Adrenal gland (tissue), 12 donors: ENCODE results near the gene SLC15A1. TPM values are rescaled to one million over a fixed set of nuclear protein-coding genes. Genes with fewer than 3 reads are reported as not detected.

Source experiments
- DNase-seq, 7 donors: peaks; one replicate each; pipeline ENCODE4 v3.0.0-alpha.2; 2019 to 2020
- H3K27ac ChIP-seq, 5 donors: fragments of 200-600 bp; sonication (generic) in 4 of 5; 1 replicate in 3 of 5; 2 replicates in 2 of 5; pipeline versions ENCODE4 v1.5.1 to v1.8.0; 2016 to 2020; ENCODE audit warnings: mild to moderate bottlenecking in 1 of 5
- H3K27me3 ChIP-seq: fragments of 200-600 bp; 2 replicates; pipeline ENCODE4 v1.8.0; 2021
- H3K36me3 ChIP-seq, 2 donors: fragments of 200-600 bp; replicated peaks in 1 of 2; 1 replicate in 1 of 2; 2 replicates in 1 of 2; pipeline versions ENCODE4 v1.5.1 to v1.8.0; 2018 to 2022
- H3K4me1 ChIP-seq, 2 donors: fragments of 200-600 bp; replicated peaks in 1 of 2; 1 replicate in 1 of 2; 2 replicates in 1 of 2; pipeline versions ENCODE4 v1.5.1 to v1.8.0; 2018 to 2021
- H3K4me3 ChIP-seq, 4 donors: fragments of 200-600 bp; sonication (generic) in 3 of 4; one replicate each; pipeline ENCODE4 v1.5.1; 2016 to 2018
- H3K9me3 ChIP-seq, 3 donors: fragments of 200-600 bp; sonication (generic) in 1 of 3; replicated peaks in 1 of 3; 1 replicate in 2 of 3; 2 replicates in 1 of 3; pipeline versions ENCODE4 v1.5.1 to v1.8.0; 2016 to 2021
- POLR2A ChIP-seq, 2 donors: fragments of 450-650 bp; IDR thresholded peaks; one replicate each; pipeline ENCODE4 v1.6.1; 2017; ENCODE audit warnings: antibody characterized with exemption in 2 of 2, mild to moderate bottlenecking in 2 of 2, moderate library complexity in 1 of 2
- WGBS, 4 donors: extraction: QIAGEN DNeasy Blood & Tissue Kit in 2 of 4; methylation state at CpG; one replicate each; pipeline versions ENCODE4 v1.1.5 to v1.1.7; 2013 to 2017; 5-methylcytosine and 5-hydroxymethylcytosine counted together
- intact Hi-C, 2 donors: fragments of 100-400 bp; cut with DNase I; formaldehyde crosslinking; loops; one replicate each; pipeline versions ENCODE4 v1.14.1 to v1.15.0; 2022 to 2023
- polyA plus RNA-seq, 3 donors: library from polyadenylated mRNA; stranded (reverse); fragments of 200-250 nt in 2 of 3; fragments of 350-450 nt in 1 of 3; fragmentation: Illumina TruSeq in 1 of 3; extraction: RNeasy Lipid Tissue Mini Kit (QIAGEN cat#74804) in 1 of 3; gene quantifications; one replicate each; pipeline ENCODE4 v1.2.3, GENCODE V29; 2013 to 2014
- total RNA-seq, 9 donors: library from RNA; depleted of rRNA in 4 of 9; stranded (reverse); fragments of >200 nt in 4 of 9; fragments of 120-200 nt in 1 of 9; fragmentation: NEBNext Ultra II Directional in 1 of 9; extraction: Animal tissue kit (Norgen Biotek cat#: 25700) in 1 of 9; gene quantifications; one replicate each; pipeline versions ENCODE4 v1.1.0 to v1.2.4, GENCODE V29; 2013 to 2023
- TF ChIP-seq, protein P1 (sequence below), 6 experiments: fragments of 450-650 bp in 4 of 6; fragments of 200-600 bp in 2 of 6; sonication (generic) in 1 of 6; IDR thresholded peaks; 1 replicate in 5 of 6; 2 replicates in 1 of 6; pipeline versions ENCODE4 v1.5.1 to v1.8.0; 2016 to 2021; ENCODE audit warnings: antibody characterized with exemption in 6 of 6, mild to moderate bottlenecking in 2 of 6, moderate library complexity in 1 of 6
- donor health status: healthy with polysubstance abuse.
- donor health status: Bipolar disorder and iron deficiency.
- donor health status: DM: yes; HTN: yes; CAD: no.
- donor health status: DM: no; HTN: no; CAD: no.
- donor health status: DM: no; HTN: no; CAD: no.
- donor health status: DM: yes; HTN: yes; CAD: no.

SLC15A1 gene
- total and polyA plus RNA-seq, 12 donors = 0.06 to 0.17 (median 0.07) TPM; not detected in 8

DNA sequence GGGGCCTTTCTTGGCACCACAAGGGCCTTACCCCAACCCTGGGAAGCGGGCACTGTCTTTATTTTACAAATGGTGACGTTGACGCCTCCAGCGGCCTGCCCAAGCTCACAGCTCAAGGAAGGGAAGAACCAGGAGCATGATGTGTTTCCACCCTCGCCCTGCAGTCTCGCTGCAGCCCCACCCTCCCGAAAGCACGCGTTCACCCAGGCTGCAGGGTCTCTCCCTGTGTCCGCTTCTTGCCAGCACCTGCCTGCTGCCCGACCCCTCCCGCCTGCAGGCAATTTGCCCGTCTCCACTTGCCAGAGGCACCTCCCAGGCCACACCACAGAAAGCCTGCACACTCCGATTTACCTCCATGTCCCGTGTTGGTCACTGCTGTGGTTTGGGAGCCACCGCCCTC, 76.6 kb downstream of the SLC15A1 start:
- Histone ChIP-seq H3K9me3 (no peaks in the 10 kb centered on the region), H3K4me3 (no peak overlapping the region), H3K27me3 (no peaks in the 10 kb centered on the region), H3K4me1 (peaks cover 0 to 3% of the 10 kb centered on the region in 2 donors), H3K36me3 (no peaks in the 10 kb centered on the region), H3K27ac (no peak overlapping the region)
- intact Hi-C loops = loop anchor here in 1 of 2 donors (10.0 kb wide), 1 partner anchor 821 kb away; no protein-coding TSS in a partner anchor
- WGBS, 4 donors = 61 to 93% (median 91%) methylated on average over 7 to 16 of the region's 16 CpGs
- TF ChIP-seq, protein P1, sequence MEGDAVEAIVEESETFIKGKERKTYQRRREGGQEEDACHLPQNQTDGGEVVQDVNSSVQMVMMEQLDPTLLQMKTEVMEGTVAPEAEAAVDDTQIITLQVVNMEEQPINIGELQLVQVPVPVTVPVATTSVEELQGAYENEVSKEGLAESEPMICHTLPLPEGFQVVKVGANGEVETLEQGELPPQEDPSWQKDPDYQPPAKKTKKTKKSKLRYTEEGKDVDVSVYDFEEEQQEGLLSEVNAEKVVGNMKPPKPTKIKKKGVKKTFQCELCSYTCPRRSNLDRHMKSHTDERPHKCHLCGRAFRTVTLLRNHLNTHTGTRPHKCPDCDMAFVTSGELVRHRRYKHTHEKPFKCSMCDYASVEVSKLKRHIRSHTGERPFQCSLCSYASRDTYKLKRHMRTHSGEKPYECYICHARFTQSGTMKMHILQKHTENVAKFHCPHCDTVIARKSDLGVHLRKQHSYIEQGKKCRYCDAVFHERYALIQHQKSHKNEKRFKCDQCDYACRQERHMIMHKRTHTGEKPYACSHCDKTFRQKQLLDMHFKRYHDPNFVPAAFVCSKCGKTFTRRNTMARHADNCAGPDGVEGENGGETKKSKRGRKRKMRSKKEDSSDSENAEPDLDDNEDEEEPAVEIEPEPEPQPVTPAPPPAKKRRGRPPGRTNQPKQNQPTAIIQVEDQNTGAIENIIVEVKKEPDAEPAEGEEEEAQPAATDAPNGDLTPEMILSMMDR (IDR thresholded peaks at IDR 0.05) = no peak
- no peak for TF ChIP-seq POLR2A (IDR thresholded peaks at IDR 0.05)
- no peak for DNase-seq

DNA sequence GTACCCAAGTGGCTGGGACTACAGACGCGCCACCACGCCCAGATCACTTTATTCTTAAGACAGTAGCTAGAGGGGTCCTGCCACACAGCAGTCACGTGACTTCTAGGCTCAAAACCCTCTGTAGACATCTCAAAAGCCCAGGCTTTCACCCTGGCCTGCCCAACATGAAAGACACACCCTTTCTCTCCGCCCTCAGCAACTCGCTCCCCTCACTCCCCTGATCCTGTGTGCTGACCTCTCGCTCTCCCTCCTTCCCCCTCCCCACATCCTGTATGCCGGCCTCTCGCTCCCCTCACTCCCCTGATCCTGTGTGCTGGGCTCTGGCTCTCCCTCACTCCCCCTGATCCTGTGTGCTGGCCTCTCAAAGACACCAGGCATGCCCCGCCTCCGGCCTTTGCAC, 77.4 kb downstream of the SLC15A1 start:
- no peak for DNase-seq
- Histone ChIP-seq H3K4me1 (peaks cover 0 to 3% of the 10 kb centered on the region in 2 donors), H3K9me3 (no peaks in the 10 kb centered on the region), H3K4me3 (no peak overlapping the region), H3K27ac (no peak overlapping the region), H3K36me3 (no peaks in the 10 kb centered on the region), H3K27me3 (no peaks in the 10 kb centered on the region)
- TF ChIP-seq, protein P1 (IDR thresholded peaks at IDR 0.05) = no peak
- TF ChIP-seq POLR2A (IDR thresholded peaks at IDR 0.05) = no peak
- 85 to 87% (median 85%) methylated on average over 11 of the region's 11 CpGs for WGBS, 4 donors
- intact Hi-C loops = loop anchor here in 1 of 2 donors (10.0 kb wide), 1 partner anchor 820 kb away; no protein-coding TSS in a partner anchor

DNA sequence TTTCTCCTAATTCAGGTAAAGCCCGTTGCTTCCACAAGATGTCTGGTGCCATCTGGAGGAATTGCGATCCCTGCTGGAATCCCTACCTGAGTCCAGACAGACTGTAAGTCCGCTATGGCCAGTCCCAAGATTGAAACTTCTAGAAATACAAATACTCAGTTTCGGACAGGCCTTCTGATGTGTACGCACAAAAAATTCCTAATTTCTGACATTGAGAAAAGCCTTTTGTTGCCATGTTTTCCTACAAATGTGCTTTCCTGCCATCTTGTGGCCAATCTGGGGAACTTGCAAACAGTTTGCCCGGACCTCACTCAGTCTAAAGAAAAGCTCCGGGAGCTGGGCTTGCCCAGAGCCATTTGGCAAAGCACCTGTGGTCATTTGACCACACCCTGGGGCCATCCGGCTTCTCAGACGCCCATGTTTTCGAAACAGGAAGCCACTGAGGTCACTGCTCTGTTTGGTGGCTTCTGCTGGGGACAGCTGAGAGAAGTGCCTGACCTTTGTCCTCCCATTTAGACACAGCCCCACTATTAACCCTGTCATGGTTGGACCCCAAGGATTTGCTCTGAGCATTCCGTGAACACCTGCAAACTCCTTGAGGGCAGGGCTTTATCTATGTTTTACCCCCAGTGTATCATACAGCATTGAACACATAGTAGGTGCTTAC, 79.4 kb downstream of the SLC15A1 start:
- H3K36me3 ChIP-seq = no peaks in the 10 kb centered on the region
- no peaks in the 10 kb centered on the region for H3K27me3 ChIP-seq
- no peak overlapping the region for H3K27ac ChIP-seq
- H3K9me3 ChIP-seq = no peaks in the 10 kb centered on the region
- peak; percentile 56 to 86 (median 76) for DNase-seq
- no peak for TF ChIP-seq POLR2A (IDR thresholded peaks at IDR 0.05)
- TF ChIP-seq, protein P1 (IDR thresholded peaks at IDR 0.05) = peak; percentile 77 to 88 (median 82)
- H3K4me3 ChIP-seq = no peak overlapping the region
- WGBS, 4 donors = 16 to 21% (median 18%) methylated on average over 11 of the region's 11 CpGs
- H3K4me1 ChIP-seq = peaks cover 0 to 3% of the 10 kb centered on the region in 2 donors
- intact Hi-C loops = loop anchor here in 1 of 2 donors (10.0 kb wide), 1 partner anchor 818 kb away; no protein-coding TSS in a partner anchor

DNA sequence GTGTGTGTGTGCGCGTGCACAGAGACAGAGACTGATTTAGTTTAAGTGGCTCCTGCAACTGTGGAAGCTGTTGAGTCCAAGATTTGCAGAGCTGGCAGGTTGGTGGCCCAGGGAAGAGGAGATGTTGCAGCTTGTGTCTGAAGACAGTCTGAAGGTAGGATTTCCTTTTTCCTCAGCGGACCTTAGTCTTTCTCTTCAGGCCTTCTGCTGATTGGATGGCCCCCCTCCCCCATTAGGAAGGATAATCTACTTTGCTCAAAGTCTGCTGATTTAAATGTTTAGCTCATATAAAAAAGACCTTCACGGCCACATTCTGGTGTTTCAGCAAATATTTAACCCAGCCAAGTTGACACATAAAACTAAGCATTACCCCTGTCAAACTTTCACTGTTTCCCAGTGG, 84.3 kb downstream of the SLC15A1 start:
- Histone ChIP-seq H3K27ac (no peak overlapping the region), H3K4me1 (peaks cover 0 to 3% of the 10 kb centered on the region in 2 donors), H3K27me3 (no peaks in the 10 kb centered on the region), H3K36me3 (no peaks in the 10 kb centered on the region), H3K4me3 (no peak overlapping the region), H3K9me3 (no peaks in the 10 kb centered on the region)
- intact Hi-C loops = no loop called here
- TF ChIP-seq, protein P1 (IDR thresholded peaks at IDR 0.05) = no peak
- no peak for TF ChIP-seq POLR2A (IDR thresholded peaks at IDR 0.05)
- no peak for DNase-seq
- 87 to 96% (median 93%) methylated on average over 4 of the region's 4 CpGs for whole genome bisulfite sequencing, 4 donors
